ENCODE results near the gene SLC25A14. TPM values are rescaled to one million over a fixed set of nuclear protein-coding genes. Genes with fewer than 3 reads are reported as not detected.
"Not testable (repeated sequence)": the region's sequence is repeated elsewhere in the genome, so short reads cannot be mapped to it uniquely, and the experiment has no call there.

SLC25A14 gene
- total and polyA plus RNA-seq, 2 donors (not counting 1 experiment from before 2014, with no cell fraction given), result 11.2 to 15.2 TPM

DNA sequence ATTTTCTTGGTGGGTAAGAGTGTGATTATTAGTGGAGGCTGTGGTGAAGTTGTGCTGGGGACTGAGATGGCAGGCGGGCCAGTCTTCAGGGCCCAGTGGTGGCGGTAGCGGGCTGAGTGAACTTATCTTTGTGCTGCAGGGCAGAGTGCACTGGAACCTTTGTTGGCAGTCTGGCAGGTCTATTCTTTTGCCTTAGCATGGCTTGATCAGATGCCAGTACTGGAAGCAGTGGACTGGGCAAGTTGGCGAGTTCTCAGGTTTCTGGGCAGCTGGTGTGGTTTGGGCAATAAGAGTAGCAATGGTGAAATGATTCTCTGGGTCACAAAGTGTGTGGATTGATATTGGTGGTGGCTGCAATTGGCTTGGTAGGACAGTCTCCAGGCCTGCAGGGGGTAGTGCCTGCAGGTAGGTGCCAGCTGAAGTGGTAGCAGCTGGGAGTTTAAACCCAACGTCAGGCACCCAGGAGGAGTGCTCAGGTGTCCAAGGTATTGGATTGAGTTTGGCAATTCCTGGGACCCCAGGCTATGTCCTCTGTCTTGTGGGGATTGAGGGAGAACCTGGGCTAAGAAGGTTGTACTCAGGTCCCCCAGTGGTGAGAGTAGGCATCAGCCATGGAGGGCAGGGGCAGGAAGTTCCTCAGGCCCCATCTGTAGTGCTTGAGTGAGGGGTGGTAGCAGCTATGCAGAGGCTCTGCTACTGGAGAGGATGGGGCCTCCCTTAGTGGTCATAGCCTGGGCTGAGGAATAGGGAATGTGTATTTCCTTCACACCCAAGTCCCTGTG, 34.9 kb upstream of the SLC25A14 start:
- Histone ChIP-seq H3K27ac (ENCODE audit: insufficient read depth, low read length) (no peak overlapping the region), H3K4me3 (replicated peaks in 1 of 4; ENCODE audit: control extremely low read depth in 1 of 4, insufficient read depth in 1 of 4, low read depth in 3 of 4, low read length in 4 of 4) (no peak overlapping the region), H3K9ac (ENCODE audit: insufficient read depth, low read length) (no peak overlapping the region), H3K9me3 (ENCODE audit: control insufficient read depth, insufficient read depth, low read depth, low read length) (no peaks in the 10 kb centered on the region), H3K4me1 (ENCODE audit: control insufficient read depth, extremely low read depth, insufficient read depth, low read length) (no peaks in the 10 kb centered on the region), H3K27me3 (ENCODE audit: control insufficient read depth, insufficient read depth, low read length) (no peaks in the 10 kb centered on the region), H3K36me3 (ENCODE audit: control insufficient read depth, insufficient read depth, low read length) (no peaks in the 10 kb centered on the region), H4K20me1 (ENCODE audit: control insufficient read depth, extremely low read depth, insufficient read depth, low read length) (no peaks in the 10 kb centered on the region), H3K4me2 (ENCODE audit: extremely low read depth, insufficient read depth, low read length) (no peak overlapping the region), H3K79me2 (ENCODE audit: control insufficient read depth, insufficient read depth, low read length) (no peaks in the 10 kb centered on the region), H2AFZ (ENCODE audit: low read length) (no peak overlapping the region)
- TF ChIP-seq EZH2 (IDR thresholded peaks at IDR 0.05; ENCODE audit: low read length, missing control alignments), result no peak
- TF ChIP-seq, protein P1, sequence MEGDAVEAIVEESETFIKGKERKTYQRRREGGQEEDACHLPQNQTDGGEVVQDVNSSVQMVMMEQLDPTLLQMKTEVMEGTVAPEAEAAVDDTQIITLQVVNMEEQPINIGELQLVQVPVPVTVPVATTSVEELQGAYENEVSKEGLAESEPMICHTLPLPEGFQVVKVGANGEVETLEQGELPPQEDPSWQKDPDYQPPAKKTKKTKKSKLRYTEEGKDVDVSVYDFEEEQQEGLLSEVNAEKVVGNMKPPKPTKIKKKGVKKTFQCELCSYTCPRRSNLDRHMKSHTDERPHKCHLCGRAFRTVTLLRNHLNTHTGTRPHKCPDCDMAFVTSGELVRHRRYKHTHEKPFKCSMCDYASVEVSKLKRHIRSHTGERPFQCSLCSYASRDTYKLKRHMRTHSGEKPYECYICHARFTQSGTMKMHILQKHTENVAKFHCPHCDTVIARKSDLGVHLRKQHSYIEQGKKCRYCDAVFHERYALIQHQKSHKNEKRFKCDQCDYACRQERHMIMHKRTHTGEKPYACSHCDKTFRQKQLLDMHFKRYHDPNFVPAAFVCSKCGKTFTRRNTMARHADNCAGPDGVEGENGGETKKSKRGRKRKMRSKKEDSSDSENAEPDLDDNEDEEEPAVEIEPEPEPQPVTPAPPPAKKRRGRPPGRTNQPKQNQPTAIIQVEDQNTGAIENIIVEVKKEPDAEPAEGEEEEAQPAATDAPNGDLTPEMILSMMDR (conservative IDR thresholded peaks at IDR 0.05 in 1 of 2, IDR thresholded peaks at IDR 0.05 in 1 of 2; ENCODE audit: low read depth in 1 of 2, low read length in 2 of 2), result no peak
- no peak for DNase-seq (ENCODE audit: low read depth in 2 of 2)

DNA sequence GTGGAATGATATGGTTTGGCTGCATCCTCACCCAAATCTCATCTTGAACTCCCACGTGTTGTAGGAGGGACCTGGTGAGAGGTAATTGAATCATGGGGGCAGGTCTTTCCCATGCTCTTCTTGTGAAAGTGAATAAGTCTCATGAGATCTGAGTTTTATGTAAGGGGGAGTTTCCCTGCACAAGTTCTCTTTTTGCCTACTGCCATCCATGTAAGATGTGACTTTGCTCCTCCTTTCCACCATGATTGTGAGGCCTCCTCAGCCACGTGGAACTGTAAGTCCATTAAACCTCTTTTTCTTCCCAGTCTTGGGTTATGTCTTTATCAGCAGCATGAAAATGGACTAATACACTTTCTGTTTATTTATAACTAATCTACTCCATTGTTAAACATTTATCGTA, 19.8 kb upstream of the SLC25A14 start:
- not testable (repeated sequence) for H3K27ac ChIP-seq (ENCODE audit: insufficient read depth, low read length); DNase-seq (ENCODE audit: low read depth in 2 of 2); H3K9ac ChIP-seq (ENCODE audit: insufficient read depth, low read length); H3K9me3 ChIP-seq (ENCODE audit: control insufficient read depth, insufficient read depth, low read depth, low read length); H3K79me2 ChIP-seq (ENCODE audit: control insufficient read depth, insufficient read depth, low read length); H4K20me1 ChIP-seq (ENCODE audit: control insufficient read depth, extremely low read depth, insufficient read depth, low read length); H2AFZ ChIP-seq (ENCODE audit: low read length); H3K4me3 ChIP-seq (replicated peaks in 1 of 4; ENCODE audit: control extremely low read depth in 1 of 4, insufficient read depth in 1 of 4, low read depth in 3 of 4, low read length in 4 of 4); H3K27me3 ChIP-seq (ENCODE audit: control insufficient read depth, insufficient read depth, low read length); H3K4me2 ChIP-seq (ENCODE audit: extremely low read depth, insufficient read depth, low read length); H3K4me1 ChIP-seq (ENCODE audit: control insufficient read depth, extremely low read depth, insufficient read depth, low read length); H3K36me3 ChIP-seq (ENCODE audit: control insufficient read depth, insufficient read depth, low read length)

DNA sequence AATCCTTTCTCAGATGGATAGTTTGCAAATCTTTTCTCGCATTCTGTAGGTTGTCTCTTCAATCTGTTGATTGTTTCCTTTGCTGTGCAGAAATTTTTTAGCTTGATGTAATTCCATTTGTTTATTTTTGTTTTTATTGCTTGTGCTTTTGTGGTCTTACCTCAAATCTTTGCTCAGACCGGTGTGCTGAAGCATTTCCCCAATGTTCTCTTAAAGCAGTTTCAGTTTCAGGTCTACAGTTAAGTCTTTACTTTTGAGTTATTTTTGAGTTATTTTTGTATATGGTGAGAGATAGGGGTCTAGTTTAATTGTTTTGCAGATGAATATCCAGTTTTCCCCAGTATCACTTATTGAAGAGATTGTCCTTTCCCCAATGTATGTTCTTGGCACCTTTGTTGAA, 18.2 kb upstream of the SLC25A14 start:
- Histone ChIP-seq H3K4me2 (ENCODE audit: extremely low read depth, insufficient read depth, low read length) (no peak overlapping the region), H3K4me3 (replicated peaks in 1 of 4; ENCODE audit: control extremely low read depth in 1 of 4, insufficient read depth in 1 of 4, low read depth in 3 of 4, low read length in 4 of 4) (no peak overlapping the region), H2AFZ (ENCODE audit: low read length) (no peak overlapping the region), H3K79me2 (ENCODE audit: control insufficient read depth, insufficient read depth, low read length) (no peaks in the 10 kb centered on the region), H4K20me1 (ENCODE audit: control insufficient read depth, extremely low read depth, insufficient read depth, low read length) (no peaks in the 10 kb centered on the region), H3K4me1 (ENCODE audit: control insufficient read depth, extremely low read depth, insufficient read depth, low read length) (no peaks in the 10 kb centered on the region), H3K9me3 (ENCODE audit: control insufficient read depth, insufficient read depth, low read depth, low read length) (no peaks in the 10 kb centered on the region), H3K27ac (ENCODE audit: insufficient read depth, low read length) (no peak overlapping the region), H3K27me3 (ENCODE audit: control insufficient read depth, insufficient read depth, low read length) (no peaks in the 10 kb centered on the region), H3K36me3 (ENCODE audit: control insufficient read depth, insufficient read depth, low read length) (no peaks in the 10 kb centered on the region), H3K9ac (ENCODE audit: insufficient read depth, low read length) (no peak overlapping the region)
- no peak for DNase-seq (ENCODE audit: low read depth in 2 of 2)
- TF ChIP-seq, protein P1 (conservative IDR thresholded peaks at IDR 0.05 in 1 of 2, IDR thresholded peaks at IDR 0.05 in 1 of 2; ENCODE audit: low read depth in 1 of 2, low read length in 2 of 2), result no peak
- no peak for TF ChIP-seq EZH2 (IDR thresholded peaks at IDR 0.05; ENCODE audit: low read length, missing control alignments)

Data from fibroblast of lung (primary cell).